Testis (tissue), 3 donors: ENCODE measurements around the gene MECP2. TPM values are rescaled to one million over a fixed set of nuclear protein-coding genes. Genes with fewer than 3 reads are reported as not detected.

Source experiments
- DNase-seq: peaks from one replicate; pipeline ENCODE4 v3.0.0-alpha.2; 2019
- H3K27ac ChIP-seq, 2 donors: fragments of 200-600 bp; sonication (generic); one replicate each; pipeline ENCODE4 v1.5.1; 2019
- H3K27me3 ChIP-seq: fragments of 200-600 bp; sonication (generic); one replicate; pipeline ENCODE4 v1.5.1; 2019
- H3K36me3 ChIP-seq: fragments of 200-600 bp; sonication (generic); one replicate; pipeline ENCODE4 v1.5.1; 2017; ENCODE audit warnings: low read depth; ENCODE audit errors: missing control alignments
- H3K4me1 ChIP-seq: fragments of 200-600 bp; sonication (generic); one replicate; pipeline ENCODE4 v1.5.1; 2019
- H3K4me3 ChIP-seq, 2 donors: fragments of 200-600 bp; sonication (generic); one replicate each; pipeline ENCODE4 v1.5.1; 2017 to 2019
- H3K9me3 ChIP-seq: fragments of 200-600 bp; sonication (generic); one replicate; pipeline ENCODE4 v1.5.1; 2017
- CTCF ChIP-seq, 3 experiments: fragments of 450-650 bp in 2 of 3; fragments of 200-600 bp in 1 of 3; sonication (generic) in 1 of 3; IDR thresholded peaks; one replicate each; pipeline ENCODE4 v1.5.1; 2016 to 2019; ENCODE audit warnings: antibody characterized with exemption in 3 of 3, mild to moderate bottlenecking in 2 of 3, moderate library complexity in 1 of 3
- POLR2A ChIP-seq: fragments of 450-650 bp; IDR thresholded peaks from one replicate; pipeline ENCODE4 v1.6.1; 2017; ENCODE audit warnings: antibody characterized with exemption, mild to moderate bottlenecking, moderate library complexity
- WGBS, 2 donors: methylation state at CpG; one replicate each; pipeline ENCODE4 v1.1.5; 2018; 5-methylcytosine and 5-hydroxymethylcytosine counted together
- intact Hi-C: fragments of 100-400 bp; cut with DNase I; formaldehyde crosslinking; loops from one replicate; pipeline ENCODE4 v1.15.1; 2023; ENCODE audit warnings: low total_unique reads
- polyA plus RNA-seq: library from polyadenylated mRNA; stranded (reverse); fragments of 350-450 nt; fragmentation: Illumina TruSeq; extraction: RNeasy Lipid Tissue Mini Kit (QIAGEN cat#74804); gene quantifications from one replicate; pipeline ENCODE4 v1.2.3, GENCODE V29; 2014; ENCODE audit warnings: low read depth, low replicate concordance; ENCODE audit not compliant: insufficient read depth
- total RNA-seq, 2 donors: library from RNA; depleted of rRNA; stranded (reverse); fragments of >200 nt; gene quantifications; one replicate each; pipeline ENCODE4 v1.2.3, GENCODE V29; 2016

MECP2 gene
- total and polyA plus RNA-seq, 3 donors from 2014 or later = 25.0 to 86.4 (median 85.4) TPM

GRCh38 chrX:154090731-154091130, 6.8 kb downstream of the MECP2 start:
- no peak overlapping the region for H3K27ac ChIP-seq

GRCh38 chrX:154084449-154085300, 12.8 kb downstream of the MECP2 start:
- TF ChIP-seq POLR2A (no peak), CTCF (IDR thresholded peaks at IDR 0.05) (no peak)
- no peaks in the 10 kb centered on the region for H3K36me3 ChIP-seq
- no peaks in the 10 kb centered on the region for H3K9me3 ChIP-seq
- no peak overlapping the region for H3K27ac ChIP-seq
- peaks cover 17% of the 10 kb centered on the region for H3K4me1 ChIP-seq
- intact Hi-C loops = no loop called here
- no peak for DNase-seq
- H3K27me3 ChIP-seq = no peaks in the 10 kb centered on the region
- WGBS, 2 donors = 61% methylated on average over 7 of the region's 7 CpGs
- H3K4me3 ChIP-seq = no peak overlapping the region

More at GRCh38 chrX:154090731-154091130, 6.8 kb downstream of the MECP2 start:
- no peak for TF ChIP-seq CTCF (IDR thresholded peaks at IDR 0.05)
- TF ChIP-seq POLR2A = no peak
- WGBS, 2 donors = 57 to 69% methylated on average over 3 to 4 of the region's 4 CpGs
- no peaks in the 10 kb centered on the region for H3K36me3 ChIP-seq
- peaks cover 7% of the 10 kb centered on the region for H3K4me1 ChIP-seq
- intact Hi-C loops = no loop called here
- no peaks in the 10 kb centered on the region for H3K9me3 ChIP-seq
- no peak for DNase-seq
- no peaks in the 10 kb centered on the region for H3K27me3 ChIP-seq
- no peak overlapping the region for H3K4me3 ChIP-seq

- no peaks in the 10 kb centered on the region for H3K36me3 ChIP-seq
- no peak overlapping the region for H3K27ac ChIP-seq
- H3K27me3 ChIP-seq = no peaks in the 10 kb centered on the region
- H3K4me3 ChIP-seq = no peak overlapping the region
- peaks cover 17% of the 10 kb centered on the region for H3K4me1 ChIP-seq
- TF ChIP-seq POLR2A (no peak), CTCF (IDR thresholded peaks at IDR 0.05) (no peak)
- DNase-seq = no peak
- H3K9me3 ChIP-seq = no peaks in the 10 kb centered on the region
- intact Hi-C loops = no loop called here
- WGBS, 2 donors = 49 to 62% methylated on average over 6 of the region's 6 CpGs
These were observed 14.4 kb downstream of the MECP2 start for GRCh38 chrX:154083126-154083517.

- 37% methylated on average over 9 to 11 of the region's 11 CpGs for WGBS, 2 donors
- Histone ChIP-seq H3K4me1 (peaks cover 17% of the 10 kb centered on the region), H3K36me3 (no peaks in the 10 kb centered on the region), H3K4me3 (no peak overlapping the region), H3K27ac (peak overlapping the region in 1 of 2 donors; percentile 41), H3K27me3 (no peaks in the 10 kb centered on the region), H3K9me3 (no peaks in the 10 kb centered on the region)
- DNase-seq = no peak
- intact Hi-C loops = no loop called here
- TF ChIP-seq POLR2A (no peak), CTCF (IDR thresholded peaks at IDR 0.05) (no peak)
These were observed 15.0 kb downstream of the MECP2 start for GRCh38 chrX:154082396-154083125.
